ENCODE measurements around the gene CHMP3.
"Not testable (repeated sequence)": the region's sequence is repeated elsewhere in the genome, so short reads cannot be mapped to it uniquely, and the experiment has no call there.

DNA sequence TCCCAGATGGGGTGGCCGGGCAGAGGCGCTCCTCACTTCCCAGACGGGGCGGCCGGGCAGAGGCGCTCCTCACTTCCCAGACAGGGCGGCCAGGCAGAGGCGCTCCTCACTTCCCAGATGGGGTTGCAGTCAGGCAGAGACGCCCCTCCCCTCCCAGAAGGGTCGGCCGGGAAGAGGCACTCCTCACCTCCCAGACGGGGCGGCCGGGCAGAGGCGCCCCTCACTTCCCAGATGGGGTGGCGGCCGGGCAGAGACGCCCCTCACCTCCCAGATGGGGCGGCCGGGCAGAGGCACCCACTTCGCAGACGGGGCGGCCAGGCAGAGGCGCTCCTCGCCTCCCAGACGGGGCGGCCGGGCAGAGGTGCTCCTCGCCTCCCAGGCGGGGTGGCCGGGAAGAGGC lies 13.8 kb downstream of the CHMP3 start:
- not testable (repeated sequence) for TF ChIP-seq CTCF (conservative IDR thresholded peaks at IDR 0.05); ZFX (IDR thresholded peaks at IDR 0.05)
